Stomach (tissue), 9 donors: Measurements from ENCODE around the gene NDC80. TPM values are rescaled to one million over a fixed set of nuclear protein-coding genes. Genes with fewer than 3 reads are reported as not detected.

Experiments
- DNase-seq, 2 donors: peaks; one replicate each; pipeline versions ENCODE4 v3.0.0 to v3.0.0-alpha.2; 2013 to 2019
- H3K27ac ChIP-seq, 5 donors: fragments of 200-600 bp in 4 of 5; sonication (generic) in 4 of 5; one replicate each; pipeline ENCODE4 v1.5.1; 2013 to 2019; ENCODE audit warnings: mild to moderate bottlenecking in 1 of 5, moderate library complexity in 1 of 5
- H3K27me3 ChIP-seq, 3 donors: fragments of 200-600 bp; sonication (generic); one replicate each; pipeline ENCODE4 v1.5.1; 2017 to 2019; ENCODE audit warnings: mixed run types in 1 of 3
- H3K36me3 ChIP-seq, 4 donors: fragments of 200-600 bp; sonication (generic); 1 replicate in 3 of 4; 2 replicates in 1 of 4; pipeline ENCODE4 v1.5.1; 2016 to 2019
- H3K4me1 ChIP-seq, 4 donors: fragments of 200-600 bp; sonication (generic); one replicate each; pipeline ENCODE4 v1.5.1; 2016 to 2019
- H3K4me3 ChIP-seq, 4 donors: fragments of 200-600 bp; sonication (generic) in 3 of 4; one replicate each; pipeline ENCODE4 v1.5.1; 2016 to 2019; ENCODE audit warnings: mild to moderate bottlenecking in 1 of 4
- H3K9me3 ChIP-seq, 4 donors: fragments of 200-600 bp; sonication (generic); one replicate each; pipeline ENCODE4 v1.5.1; 2016 to 2019
- EP300 ChIP-seq: sonication (generic); formaldehyde crosslinking; IDR thresholded peaks from one replicate; pipeline ENCODE4 v1.6.1; 2017; ENCODE audit warnings: antibody characterized with exemption
- POLR2A ChIP-seq, 4 donors: fragments of 450-650 bp; IDR thresholded peaks; one replicate each; pipeline ENCODE4 v1.6.1; 2016; ENCODE audit warnings: antibody characterized with exemption in 4 of 4, control low read depth in 2 of 4, mild to moderate bottlenecking in 1 of 4, moderate library complexity in 1 of 4
- POLR2AphosphoS5 ChIP-seq, 3 donors: sonication (generic); formaldehyde crosslinking; IDR thresholded peaks; one replicate each; pipeline ENCODE4 v1.6.1; 2016; ENCODE audit warnings: antibody characterized with exemption in 3 of 3
- WGBS, 5 donors: extraction: QIAGEN DNeasy Blood & Tissue Kit in 3 of 5; methylation state at CpG; one replicate each; pipeline versions ENCODE4 v1.1.5 to v1.1.7; 2013 to 2018; 5-methylcytosine and 5-hydroxymethylcytosine counted together
- intact Hi-C: fragments of 100-400 bp; cut with DNase I; formaldehyde crosslinking; loops from one replicate; pipeline ENCODE4 v1.15.1; 2023; ENCODE audit warnings: low total_unique reads
- polyA plus RNA-seq, 3 donors: library from polyadenylated mRNA; stranded (reverse); fragments of 200-250 nt; gene quantifications; one replicate each; pipeline ENCODE4 v1.2.3, GENCODE V29; 2013
- total RNA-seq, 5 donors: library from RNA; depleted of rRNA; stranded (reverse); fragments of >200 nt; gene quantifications; one replicate each; pipeline versions ENCODE4 v1.1.0 to v1.2.3, GENCODE V29; 2014 to 2016
- TF ChIP-seq, protein P1 (sequence below), 7 experiments: fragments of 450-650 bp in 4 of 7; fragments of 200-600 bp in 3 of 7; sonication (generic) in 3 of 7; IDR thresholded peaks; one replicate each; pipeline ENCODE4 v1.5.1; 2016 to 2019; ENCODE audit warnings: antibody characterized with exemption in 7 of 7, control low read depth in 2 of 7, mild to moderate bottlenecking in 1 of 7
- donor health status: healthy with polysubstance abuse.
- donor health status: Bipolar disorder and iron deficiency.
- donor health status: healthy.

The NDC80 gene
- total and polyA plus RNA-seq, 8 donors = 1.4 to 25.7 (median 3.3) TPM

DNA sequence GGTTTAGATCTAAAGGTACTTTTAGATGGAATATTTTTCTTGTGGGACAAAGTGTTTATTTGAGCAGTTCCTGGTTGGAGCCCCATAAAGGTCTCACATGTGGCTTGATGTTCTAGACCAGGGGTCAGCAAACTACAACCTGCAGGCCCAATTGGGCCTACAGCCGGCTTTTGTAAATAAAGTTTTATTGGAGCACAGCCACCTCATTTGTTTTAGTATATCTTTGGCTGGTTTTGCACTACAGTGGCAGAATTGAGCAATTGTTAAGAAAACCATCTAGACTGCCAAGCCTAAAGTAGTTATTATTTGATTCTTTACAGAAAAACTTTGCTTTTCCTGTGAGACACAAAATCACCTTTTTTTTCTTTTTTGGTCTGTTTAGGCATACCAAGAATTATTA lies 41.6 kb downstream of the NDC80 start:
- DNase-seq = no peak
- WGBS, 5 donors = 39 to 65% (median 50%) methylated on average over 1 of the region's 1 CpG
- Histone ChIP-seq H3K9me3 (no peaks in the 10 kb centered on the region), H3K27ac (no peak overlapping the region), H3K27me3 (no peaks in the 10 kb centered on the region), H3K36me3 (peaks cover 0 to 13% (median 0%) of the 10 kb centered on the region in 4 donors), H3K4me1 (no peaks in the 10 kb centered on the region), H3K4me3 (no peak overlapping the region)
- intact Hi-C loops = no loop called here
- TF ChIP-seq POLR2A (IDR thresholded peaks at IDR 0.05) = no peak
- TF ChIP-seq, protein P1, sequence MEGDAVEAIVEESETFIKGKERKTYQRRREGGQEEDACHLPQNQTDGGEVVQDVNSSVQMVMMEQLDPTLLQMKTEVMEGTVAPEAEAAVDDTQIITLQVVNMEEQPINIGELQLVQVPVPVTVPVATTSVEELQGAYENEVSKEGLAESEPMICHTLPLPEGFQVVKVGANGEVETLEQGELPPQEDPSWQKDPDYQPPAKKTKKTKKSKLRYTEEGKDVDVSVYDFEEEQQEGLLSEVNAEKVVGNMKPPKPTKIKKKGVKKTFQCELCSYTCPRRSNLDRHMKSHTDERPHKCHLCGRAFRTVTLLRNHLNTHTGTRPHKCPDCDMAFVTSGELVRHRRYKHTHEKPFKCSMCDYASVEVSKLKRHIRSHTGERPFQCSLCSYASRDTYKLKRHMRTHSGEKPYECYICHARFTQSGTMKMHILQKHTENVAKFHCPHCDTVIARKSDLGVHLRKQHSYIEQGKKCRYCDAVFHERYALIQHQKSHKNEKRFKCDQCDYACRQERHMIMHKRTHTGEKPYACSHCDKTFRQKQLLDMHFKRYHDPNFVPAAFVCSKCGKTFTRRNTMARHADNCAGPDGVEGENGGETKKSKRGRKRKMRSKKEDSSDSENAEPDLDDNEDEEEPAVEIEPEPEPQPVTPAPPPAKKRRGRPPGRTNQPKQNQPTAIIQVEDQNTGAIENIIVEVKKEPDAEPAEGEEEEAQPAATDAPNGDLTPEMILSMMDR (IDR thresholded peaks at IDR 0.05) = no peak

DNA sequence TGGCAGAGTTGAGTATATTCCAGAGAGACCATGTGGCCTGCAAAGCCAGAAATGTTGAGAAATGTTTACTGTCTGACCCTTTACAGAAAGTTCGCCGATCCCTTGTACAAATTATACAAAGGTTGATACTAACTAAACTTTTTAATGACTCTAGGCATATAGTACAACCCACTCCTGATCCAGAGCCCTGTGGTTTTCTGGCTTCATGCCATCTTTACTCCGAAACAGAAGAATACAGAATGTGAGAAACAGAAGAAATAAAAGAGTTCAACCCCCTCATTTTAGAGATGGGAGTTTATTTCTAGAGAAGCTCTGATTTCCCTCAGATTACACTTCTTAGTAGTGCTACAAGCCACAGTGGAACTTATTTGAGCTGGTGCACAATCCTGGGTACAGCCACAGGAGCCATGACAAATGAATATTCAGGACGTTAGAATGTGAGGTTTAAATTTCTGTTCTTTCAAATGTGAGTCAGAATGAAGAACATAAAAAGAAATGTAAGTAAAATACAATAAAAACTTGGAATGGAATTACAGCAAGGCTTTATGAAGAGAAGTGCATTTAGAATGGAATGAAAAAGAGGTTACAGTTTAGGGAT lies 46.1 kb downstream of the NDC80 start:
- H3K9me3 ChIP-seq = no peaks in the 10 kb centered on the region
- no peaks in the 10 kb centered on the region for H3K27me3 ChIP-seq
- H3K4me1 ChIP-seq = no peaks in the 10 kb centered on the region
- TF ChIP-seq POLR2AphosphoS5 (IDR thresholded peaks at IDR 0.05) (no peak), EP300 (no peak), POLR2A (IDR thresholded peaks at IDR 0.05) (no peak)
- TF ChIP-seq, protein P1 (IDR thresholded peaks at IDR 0.05) = no peak
- no peak for DNase-seq
- H3K36me3 ChIP-seq = peaks cover 0 to 9% (median 0%) of the 10 kb centered on the region in 4 donors
- no peak overlapping the region for H3K4me3 ChIP-seq
- 56 to 77% (median 62%) methylated on average over 4 of the region's 4 CpGs for WGBS, 5 donors
- intact Hi-C loops = no loop called here
- no peak overlapping the region for H3K27ac ChIP-seq

DNA sequence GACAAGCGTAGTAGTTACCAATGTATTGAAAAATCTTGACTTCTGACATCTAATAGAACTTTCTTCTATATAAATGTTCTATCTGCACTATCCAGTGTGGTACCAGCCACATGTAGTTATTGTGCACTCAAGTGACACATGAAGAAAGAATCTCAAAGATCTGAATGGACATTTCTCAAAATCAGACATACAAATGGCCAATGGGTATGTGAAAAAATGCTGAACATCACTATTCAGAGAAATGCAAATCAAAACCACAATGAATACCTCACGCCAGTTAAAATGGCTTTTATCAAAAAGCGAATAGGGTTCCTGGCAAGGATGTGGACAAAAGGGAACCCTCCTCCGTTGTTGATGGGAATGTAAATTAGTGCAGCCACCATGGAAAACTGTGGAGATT lies 46.7 kb downstream of the NDC80 start:
- Histone ChIP-seq H3K27ac (no peak overlapping the region), H3K4me1 (no peaks in the 10 kb centered on the region), H3K9me3 (no peaks in the 10 kb centered on the region), H3K36me3 (peaks cover 0 to 9% (median 0%) of the 10 kb centered on the region in 4 donors), H3K27me3 (no peaks in the 10 kb centered on the region), H3K4me3 (no peak overlapping the region)
- no peak for TF ChIP-seq EP300
- TF ChIP-seq POLR2A (IDR thresholded peaks at IDR 0.05) = no peak
- TF ChIP-seq, protein P1 (IDR thresholded peaks at IDR 0.05) = no peak
- TF ChIP-seq POLR2AphosphoS5 (IDR thresholded peaks at IDR 0.05) = no peak
- DNase-seq = no peak
- 91 to 98% (median 92%) methylated on average over 4 of the region's 4 CpGs for WGBS, 5 donors
- intact Hi-C loops = no loop called here

DNA sequence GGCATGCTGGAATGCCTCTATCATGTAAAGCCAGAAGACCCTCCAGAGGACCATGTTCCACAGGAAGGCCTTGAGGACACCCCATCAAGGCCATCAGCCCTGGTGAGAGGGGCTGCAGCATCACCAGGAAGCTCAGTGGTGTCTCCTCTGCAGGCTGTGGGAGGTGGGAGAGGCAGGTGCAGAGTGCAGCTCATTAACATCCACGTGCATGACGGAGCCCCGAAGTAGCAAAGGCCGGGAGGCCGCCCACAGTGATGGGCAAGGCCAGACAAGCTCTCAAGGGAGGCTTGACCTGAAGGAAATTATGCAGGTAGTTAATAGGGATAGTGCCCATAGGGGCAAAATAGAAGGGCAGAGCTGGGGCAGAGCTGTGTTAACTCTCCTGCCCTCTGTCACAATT lies 53.9 kb downstream of the NDC80 start:
- DNase-seq = no peak
- Histone ChIP-seq H3K36me3 (no peaks in the 10 kb centered on the region), H3K4me1 (no peaks in the 10 kb centered on the region), H3K4me3 (no peak overlapping the region), H3K27ac (no peak overlapping the region), H3K9me3 (no peaks in the 10 kb centered on the region), H3K27me3 (no peaks in the 10 kb centered on the region)
- WGBS, 5 donors = 74 to 89% (median 80%) methylated on average over 5 of the region's 5 CpGs
- TF ChIP-seq POLR2AphosphoS5 (IDR thresholded peaks at IDR 0.05) = no peak
- TF ChIP-seq, protein P1 (IDR thresholded peaks at IDR 0.05) = no peak
- no peak for TF ChIP-seq EP300
- TF ChIP-seq POLR2A (IDR thresholded peaks at IDR 0.05) = no peak
- intact Hi-C loops = no loop called here
